Measurements from ENCODE around the gene RPL13. TPM values are rescaled to one million over a fixed set of nuclear protein-coding genes. Genes with fewer than 3 reads are reported as not detected.

Gene RPL13
- total RNA-seq, 2 donors from 2014 or later, result 4,239 to 4,547 TPM

GRCh38 chr16:89548344-89549006, 12.0 kb upstream of the RPL13 start:
- Histone ChIP-seq H3K27ac (no peak overlapping the region), H3K9me3 (no peaks in the 10 kb centered on the region), H3K27me3 (no peaks in the 10 kb centered on the region), H3K4me3 (no peak overlapping the region), H3K4me1 (no peaks in the 10 kb centered on the region), H3K36me3 (peaks cover 79% of the 10 kb centered on the region)
- no peak for DNase-seq (ENCODE audit: low spot score)
- TF ChIP-seq, protein P1, sequence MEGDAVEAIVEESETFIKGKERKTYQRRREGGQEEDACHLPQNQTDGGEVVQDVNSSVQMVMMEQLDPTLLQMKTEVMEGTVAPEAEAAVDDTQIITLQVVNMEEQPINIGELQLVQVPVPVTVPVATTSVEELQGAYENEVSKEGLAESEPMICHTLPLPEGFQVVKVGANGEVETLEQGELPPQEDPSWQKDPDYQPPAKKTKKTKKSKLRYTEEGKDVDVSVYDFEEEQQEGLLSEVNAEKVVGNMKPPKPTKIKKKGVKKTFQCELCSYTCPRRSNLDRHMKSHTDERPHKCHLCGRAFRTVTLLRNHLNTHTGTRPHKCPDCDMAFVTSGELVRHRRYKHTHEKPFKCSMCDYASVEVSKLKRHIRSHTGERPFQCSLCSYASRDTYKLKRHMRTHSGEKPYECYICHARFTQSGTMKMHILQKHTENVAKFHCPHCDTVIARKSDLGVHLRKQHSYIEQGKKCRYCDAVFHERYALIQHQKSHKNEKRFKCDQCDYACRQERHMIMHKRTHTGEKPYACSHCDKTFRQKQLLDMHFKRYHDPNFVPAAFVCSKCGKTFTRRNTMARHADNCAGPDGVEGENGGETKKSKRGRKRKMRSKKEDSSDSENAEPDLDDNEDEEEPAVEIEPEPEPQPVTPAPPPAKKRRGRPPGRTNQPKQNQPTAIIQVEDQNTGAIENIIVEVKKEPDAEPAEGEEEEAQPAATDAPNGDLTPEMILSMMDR (IDR thresholded peaks at IDR 0.05), result no peak

- no peaks in the 10 kb centered on the region for H3K4me1 ChIP-seq
- no peak for DNase-seq (ENCODE audit: low spot score)
- H3K36me3 ChIP-seq, result peaks cover 85% of the 10 kb centered on the region
- no peak overlapping the region for H3K4me3 ChIP-seq
- TF ChIP-seq, protein P1 (IDR thresholded peaks at IDR 0.05), result no peak
- H3K27me3 ChIP-seq, result no peaks in the 10 kb centered on the region
- no peaks in the 10 kb centered on the region for H3K9me3 ChIP-seq
- no peak overlapping the region for H3K27ac ChIP-seq
Measured at GRCh38 chr16:89549007-89549700, 11.3 kb upstream of the RPL13 start.

GRCh38 chr16:89550421-89551007, 10.0 kb upstream of the RPL13 start:
- H3K9me3 ChIP-seq, result no peaks in the 10 kb centered on the region
- TF ChIP-seq, protein P1 (IDR thresholded peaks at IDR 0.05), result no peak
- no peaks in the 10 kb centered on the region for H3K27me3 ChIP-seq
- H3K36me3 ChIP-seq, result peaks cover 82% of the 10 kb centered on the region
- no peak overlapping the region for H3K4me3 ChIP-seq
- no peaks in the 10 kb centered on the region for H3K4me1 ChIP-seq
- H3K27ac ChIP-seq, result no peak overlapping the region
- DNase-seq (ENCODE audit: low spot score), result no peak

DNA sequence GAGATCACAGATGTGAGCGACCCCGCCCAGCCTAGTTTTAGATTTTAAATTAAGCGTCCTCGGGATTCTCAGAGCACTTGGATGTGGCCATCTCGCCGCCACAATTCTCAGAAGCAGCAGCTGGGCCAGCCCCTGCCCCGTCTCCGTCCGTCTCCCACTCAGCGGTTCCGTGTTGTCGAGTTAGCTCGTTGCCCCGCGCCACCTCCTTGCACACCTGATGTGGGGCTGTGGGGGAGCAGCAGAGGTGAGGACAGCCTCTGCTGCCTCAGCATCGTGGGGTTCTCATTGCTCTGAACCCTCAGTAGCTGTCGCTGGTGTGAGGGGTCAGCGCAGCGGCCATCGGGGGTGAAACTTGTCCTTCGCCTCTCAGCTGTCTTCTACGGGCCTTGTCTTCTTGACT, 8.2 kb upstream of the RPL13 start:
- TF ChIP-seq, protein P1 (IDR thresholded peaks at IDR 0.05), result no peak
- peaks cover 0 to under 1% of the 10 kb centered on the region in 2 donors for H3K4me1 ChIP-seq
- no peaks in the 10 kb centered on the region for H3K9me3 ChIP-seq
- no peak overlapping the region for H3K4me3 ChIP-seq
- H3K36me3 ChIP-seq, result peaks cover 82% of the 10 kb centered on the region
- H3K27me3 ChIP-seq, result no peaks in the 10 kb centered on the region
- H3K27ac ChIP-seq, result no peak overlapping the region
- no peak for DNase-seq (ENCODE audit: low spot score)

DNA sequence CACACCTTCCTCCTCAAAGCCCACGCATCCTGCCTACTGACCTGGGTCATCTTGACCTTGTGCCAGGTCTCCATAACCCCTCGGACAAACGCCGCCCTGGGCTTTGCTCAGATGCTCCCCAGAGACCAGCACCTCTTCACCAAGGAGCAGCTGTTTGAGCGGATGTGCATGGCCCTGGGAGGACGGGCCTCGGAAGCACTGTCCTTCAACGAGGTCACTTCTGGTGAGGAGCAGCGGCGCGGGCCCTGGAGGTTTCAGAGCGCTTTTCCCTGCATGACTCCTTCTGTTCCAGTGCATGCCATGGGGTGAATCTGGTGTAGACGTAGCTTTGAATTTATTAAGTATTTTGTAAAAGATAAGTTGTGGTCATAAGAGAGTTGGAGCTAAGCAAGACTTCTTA, 7.6 kb upstream of the RPL13 start:
- Histone ChIP-seq H3K36me3 (peaks cover 76% of the 10 kb centered on the region), H3K4me3 (no peak overlapping the region), H3K4me1 (peaks cover 0 to 6% of the 10 kb centered on the region in 2 donors), H3K9me3 (no peaks in the 10 kb centered on the region), H3K27ac (no peak overlapping the region), H3K27me3 (no peaks in the 10 kb centered on the region)
- TF ChIP-seq, protein P1 (IDR thresholded peaks at IDR 0.05), result no peak
- DNase-seq (ENCODE audit: low spot score), result no peak

All from right atrium auricular region (tissue), 2 donors.